GM23338 (cell line): ENCODE measurements around the gene LAPTM5. TPM values are rescaled to one million over a fixed set of nuclear protein-coding genes. Genes with fewer than 3 reads are reported as not detected.

Source experiments
- ATAC-seq: fragments of 200-7000 bp; cut with Tn5 transposase; 3 replicates; pipeline ENCODE4 v1.9.1; 2020
- DNase-seq: peaks from one replicate; pipeline ENCODE4 v3.0.0-alpha.2; 2015; ENCODE audit warnings: low spot score
- H2AFZ ChIP-seq: fragments of 200-600 bp; sonication (generic); 2 replicates; pipeline ENCODE4 v1.8.0; 2016; ENCODE audit warnings: antibody characterized with exemption, mild to moderate bottlenecking, moderate library complexity
- H3F3A ChIP-seq: fragments of 200-600 bp; sonication (generic); replicated peaks from 2 replicates; pipeline ENCODE4 v1.8.0; 2017; ENCODE audit warnings: antibody characterized with exemption, mixed run types, low read depth
- H3K27ac ChIP-seq: fragments of 200-600 bp; sonication (generic); 2 replicates; pipeline ENCODE4 v1.6.1; 2016; ENCODE audit warnings: low read depth
- H3K27me3 ChIP-seq: fragments of 200-600 bp; sonication (generic); 2 replicates; pipeline ENCODE4 v1.8.0; 2016; ENCODE audit warnings: mild to moderate bottlenecking, mixed run types, moderate library complexity; ENCODE audit not compliant: insufficient read depth
- H3K36me3 ChIP-seq: fragments of 200-600 bp; sonication (generic); 2 replicates; pipeline ENCODE4 v1.8.0; 2016; ENCODE audit warnings: mild to moderate bottlenecking; ENCODE audit not compliant: insufficient read depth
- H3K4me1 ChIP-seq: fragments of 200-600 bp; sonication (generic); 2 replicates; pipeline ENCODE4 v1.8.0; 2016; ENCODE audit warnings: mild to moderate bottlenecking, moderate library complexity; ENCODE audit not compliant: insufficient read depth
- H3K4me2 ChIP-seq: fragments of 200-600 bp; sonication (generic); 2 replicates; pipeline ENCODE4 v1.7.1; 2017; ENCODE audit warnings: mixed run types
- H3K4me3 ChIP-seq: fragments of 200-600 bp; sonication (generic); 2 replicates; pipeline ENCODE4 v1.6.1; 2016; ENCODE audit warnings: mixed run types
- H3K79me2 ChIP-seq: fragments of 200-600 bp; sonication (generic); replicated peaks from 2 replicates; pipeline ENCODE4 v1.8.0; 2017; ENCODE audit warnings: mild to moderate bottlenecking; ENCODE audit not compliant: insufficient read depth
- H3K9me2 ChIP-seq: fragments of 200-600 bp; sonication (generic); 2 replicates; pipeline ENCODE4 v1.8.0; 2017; ENCODE audit not compliant: insufficient read depth
- H4K20me1 ChIP-seq: fragments of 200-600 bp; sonication (generic); replicated peaks from 2 replicates; pipeline ENCODE4 v1.8.0; 2017; ENCODE audit warnings: mild to moderate bottlenecking; ENCODE audit not compliant: insufficient read depth
- H3K27ac Mint-ChIP-seq: 2 replicates; pipeline ENCODE4 v1.8.0; 2020; ENCODE audit warnings: inconsistent platforms, mild to moderate bottlenecking, moderate library complexity, mixed read lengths
- H3K27me3 Mint-ChIP-seq: 3 replicates; pipeline ENCODE4 v1.8.0; 2022; ENCODE audit warnings: low read depth, mild to moderate bottlenecking, moderate library complexity, mixed read lengths, inconsistent platforms; ENCODE audit not compliant: insufficient read depth, poor library complexity
- H3K36me3 Mint-ChIP-seq: 3 replicates; pipeline ENCODE4 v1.8.0; 2021; ENCODE audit warnings: low read depth, mild to moderate bottlenecking, inconsistent platforms, moderate library complexity, mixed read lengths
- H3K4me1 Mint-ChIP-seq: 3 replicates; pipeline ENCODE4 v1.8.0; 2020; ENCODE audit warnings: mild to moderate bottlenecking, inconsistent platforms, mixed read lengths
- H3K4me3 Mint-ChIP-seq: 3 replicates; pipeline ENCODE4 v1.8.0; 2021; ENCODE audit warnings: moderate library complexity, mild to moderate bottlenecking, inconsistent platforms, mixed read lengths
- H3K9me3 Mint-ChIP-seq: 3 replicates; pipeline ENCODE4 v1.8.0; 2020; ENCODE audit warnings: moderate library complexity, mild to moderate bottlenecking, inconsistent platforms, mixed read lengths
- CREB1 ChIP-seq: fragments of 250-450 bp; sonication (Bioruptor Pico); IDR thresholded peaks from 2 replicates; pipeline ENCODE4 v1.5.0; 2020; ENCODE audit warnings: low read depth, mild to moderate bottlenecking, moderate library complexity
- ETS1 ChIP-seq: IDR thresholded peaks from 2 replicates; pipeline ENCODE4 v1.6.1; 2016; ENCODE audit warnings: antibody characterized with exemption
- EZH2 ChIP-seq: fragments of 200-600 bp; sonication (generic); IDR thresholded peaks from one replicate; pipeline ENCODE4 v1.8.0; 2017; ENCODE audit warnings: antibody characterized with exemption, mild to moderate bottlenecking, low read depth; ENCODE audit not compliant: unreplicated experiment
- EZH2phosphoT487 ChIP-seq: fragments of 200-600 bp; sonication (generic); IDR thresholded peaks from one replicate; pipeline ENCODE4 v1.8.1; 2018; ENCODE audit warnings: antibody characterized with exemption; ENCODE audit not compliant: unreplicated experiment
- JUNB ChIP-seq: IDR thresholded peaks from one replicate; pipeline ENCODE4 v1.6.1; 2016; ENCODE audit warnings: antibody characterized with exemption; ENCODE audit not compliant: unreplicated experiment
- NANOG ChIP-seq: IDR thresholded peaks from 2 replicates; pipeline ENCODE4 v1.6.1; 2016; ENCODE audit warnings: antibody characterized with exemption, borderline replicate concordance
- POLR2AphosphoS5 ChIP-seq: IDR thresholded peaks from 2 replicates; pipeline ENCODE4 v1.6.1; 2016; ENCODE audit warnings: antibody characterized with exemption, low read depth
- REST ChIP-seq: IDR thresholded peaks from one replicate; pipeline ENCODE4 v1.6.1; 2018; ENCODE audit warnings: antibody characterized with exemption; ENCODE audit not compliant: unreplicated experiment
- STAT1 ChIP-seq: IDR thresholded peaks from one replicate; pipeline ENCODE4 v1.6.1; 2016; ENCODE audit warnings: antibody characterized with exemption; ENCODE audit not compliant: unreplicated experiment
- ZNF114 ChIP-seq: fragments of 250-450 bp; sonication (Bioruptor Pico); IDR thresholded peaks from 2 replicates; pipeline ENCODE4 v1.5.0; 2020; ENCODE audit warnings: mild to moderate bottlenecking, moderate library complexity
- ZNF331 ChIP-seq: fragments of 250-450 bp; sonication (Bioruptor Pico); IDR thresholded peaks from 2 replicates; pipeline ENCODE4 v1.5.0; 2020; ENCODE audit warnings: low read depth, mild to moderate bottlenecking, moderate library complexity
- ZNF462 ChIP-seq: fragments of 250-450 bp; sonication (Bioruptor Pico); IDR thresholded peaks from 2 replicates; pipeline ENCODE4 v1.5.0; 2020; ENCODE audit warnings: mild to moderate bottlenecking, moderate library complexity
- polyA plus RNA-seq: library from polyadenylated mRNA; unstranded; fragments of >200 nt; fragmentation: Nextera tagmentation; extraction: Ambion mirVana; gene quantifications from 2 replicates; pipeline ENCODE4 v1.2.1, GENCODE V29; 2016
- total RNA-seq: library from RNA; depleted of rRNA; stranded (reverse); fragments of >200 nt; shearing (Covaris generic); gene quantifications from 2 replicates; pipeline ENCODE4 v1.2.3, GENCODE V29; 2014

Gene LAPTM5
- total and polyA plus RNA-seq, 2 experiments from 2014 or later = 0.21 TPM; not detected in 1

- TF ChIP-seq ZNF462 (CRISPR knock-in tag) (no peak), ZNF114 (CRISPR knock-in tag) (no peak), REST (no peak)
These were observed 35.6 kb downstream of the LAPTM5 start (continued) for GRCh38 chr1:30721812-30722537.

- no peaks in the 10 kb centered on the region for H3F3A ChIP-seq
- Mint-ChIP-seq H3K4me1 (peaks cover 5% of the 10 kb centered on the region), H3K9me3 (peaks cover 13% of the 10 kb centered on the region), H3K27me3 (peaks cover 20% of the 10 kb centered on the region), H3K27ac (no peak overlapping the region), H3K36me3 (peaks cover 11% of the 10 kb centered on the region; the same call in 2 of the 3 replicates), H3K4me3 (no peak overlapping the region)
- H3K27ac ChIP-seq = no peak overlapping the region
- no peak overlapping the region for H3K4me2 ChIP-seq
- no peaks in the 10 kb centered on the region for H3K9me2 ChIP-seq
- no peak overlapping the region for H2AFZ ChIP-seq
- H3K27me3 ChIP-seq = no peaks in the 10 kb centered on the region
- no peak overlapping the region for H3K4me3 ChIP-seq
- H3K36me3 ChIP-seq = no peaks in the 10 kb centered on the region
- no peak for ATAC-seq
- H4K20me1 ChIP-seq = no peaks in the 10 kb centered on the region
- no peaks in the 10 kb centered on the region for H3K79me2 ChIP-seq
- DNase-seq = no peak
- H3K4me1 ChIP-seq = no peaks in the 10 kb centered on the region
- TF ChIP-seq EZH2 = no peak
- no peak for TF ChIP-seq JUNB
- TF ChIP-seq ZNF114 (CRISPR knock-in tag) = no peak
- TF ChIP-seq EZH2phosphoT487 = no peak
- no peak for TF ChIP-seq NANOG
- no peak for TF ChIP-seq POLR2AphosphoS5
- no peak for TF ChIP-seq STAT1
- no peak for TF ChIP-seq CREB1 (CRISPR knock-in tag)
- no peak for TF ChIP-seq ZNF331
- TF ChIP-seq ETS1 = no peak
These were observed 36.2 kb downstream of the LAPTM5 start for GRCh38 chr1:30721341-30721793.
